AG10803 (cell line): ENCODE data around the gene KIR3DL2.
"Not testable (repeated sequence)": the region's sequence is repeated elsewhere in the genome, so short reads cannot be mapped to it uniquely, and the experiment has no call there.

Experiments used
- DNase-seq: peaks from one replicate; pipeline ENCODE4 v3.0.0; 2010; ENCODE audit warnings: low read depth
- H3K4me3 ChIP-seq: 2 replicates; pipeline ENCODE4 v1.5.1; 2011; ENCODE audit warnings: mild to moderate bottlenecking, low read length, control low read depth
- TF ChIP-seq, protein P1 (sequence below): conservative IDR thresholded peaks from 2 replicates; pipeline ENCODE4 v1.5.1; 2011; ENCODE audit warnings: mild to moderate bottlenecking, low read length, control low read depth, inconsistent platforms

Gene KIR3DL2

DNA sequence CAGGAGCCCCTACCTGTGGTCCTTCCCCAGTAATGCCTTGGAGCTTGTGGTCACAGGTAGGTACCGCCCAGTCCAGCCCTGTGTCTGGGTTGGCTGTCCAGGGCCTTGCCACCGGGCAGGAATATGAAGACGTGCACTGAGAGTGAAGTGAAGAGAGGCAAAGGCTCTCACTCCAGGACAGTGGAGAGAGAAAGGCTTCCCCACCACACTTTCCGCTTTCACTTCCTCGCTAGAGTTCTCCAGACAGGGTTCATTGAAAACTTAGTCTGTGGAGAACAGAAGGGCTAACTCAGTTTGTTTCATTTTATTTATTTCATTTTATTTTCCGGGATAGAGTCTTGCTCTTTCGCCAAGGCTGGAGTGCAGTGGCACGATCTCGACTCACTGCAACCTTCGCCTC is 38.0 kb downstream of the KIR3DL2 start:
- no peak for DNase-seq
- TF ChIP-seq, protein P1, sequence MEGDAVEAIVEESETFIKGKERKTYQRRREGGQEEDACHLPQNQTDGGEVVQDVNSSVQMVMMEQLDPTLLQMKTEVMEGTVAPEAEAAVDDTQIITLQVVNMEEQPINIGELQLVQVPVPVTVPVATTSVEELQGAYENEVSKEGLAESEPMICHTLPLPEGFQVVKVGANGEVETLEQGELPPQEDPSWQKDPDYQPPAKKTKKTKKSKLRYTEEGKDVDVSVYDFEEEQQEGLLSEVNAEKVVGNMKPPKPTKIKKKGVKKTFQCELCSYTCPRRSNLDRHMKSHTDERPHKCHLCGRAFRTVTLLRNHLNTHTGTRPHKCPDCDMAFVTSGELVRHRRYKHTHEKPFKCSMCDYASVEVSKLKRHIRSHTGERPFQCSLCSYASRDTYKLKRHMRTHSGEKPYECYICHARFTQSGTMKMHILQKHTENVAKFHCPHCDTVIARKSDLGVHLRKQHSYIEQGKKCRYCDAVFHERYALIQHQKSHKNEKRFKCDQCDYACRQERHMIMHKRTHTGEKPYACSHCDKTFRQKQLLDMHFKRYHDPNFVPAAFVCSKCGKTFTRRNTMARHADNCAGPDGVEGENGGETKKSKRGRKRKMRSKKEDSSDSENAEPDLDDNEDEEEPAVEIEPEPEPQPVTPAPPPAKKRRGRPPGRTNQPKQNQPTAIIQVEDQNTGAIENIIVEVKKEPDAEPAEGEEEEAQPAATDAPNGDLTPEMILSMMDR = no peak
- H3K4me3 ChIP-seq = no peak overlapping the region

DNA sequence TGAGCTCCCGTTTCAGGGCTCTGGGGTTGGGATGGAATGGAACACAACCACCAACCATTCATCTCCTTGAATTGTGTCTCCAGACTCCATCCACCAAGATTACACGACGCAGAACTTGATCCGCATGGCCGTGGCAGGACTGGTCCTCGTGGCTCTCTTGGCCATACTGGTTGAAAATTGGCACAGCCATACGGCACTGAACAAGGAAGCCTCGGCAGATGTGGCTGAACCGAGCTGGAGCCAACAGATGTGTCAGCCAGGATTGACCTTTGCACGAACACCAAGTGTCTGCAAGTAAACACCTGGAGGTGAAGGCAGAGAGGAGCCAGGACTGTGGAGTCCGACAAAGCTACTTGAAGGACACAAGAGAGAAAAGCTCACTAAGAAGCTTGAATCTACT is 39.3 kb downstream of the KIR3DL2 start:
- no peak overlapping the region for H3K4me3 ChIP-seq
- TF ChIP-seq, protein P1 = no peak
- DNase-seq = no peak

DNA sequence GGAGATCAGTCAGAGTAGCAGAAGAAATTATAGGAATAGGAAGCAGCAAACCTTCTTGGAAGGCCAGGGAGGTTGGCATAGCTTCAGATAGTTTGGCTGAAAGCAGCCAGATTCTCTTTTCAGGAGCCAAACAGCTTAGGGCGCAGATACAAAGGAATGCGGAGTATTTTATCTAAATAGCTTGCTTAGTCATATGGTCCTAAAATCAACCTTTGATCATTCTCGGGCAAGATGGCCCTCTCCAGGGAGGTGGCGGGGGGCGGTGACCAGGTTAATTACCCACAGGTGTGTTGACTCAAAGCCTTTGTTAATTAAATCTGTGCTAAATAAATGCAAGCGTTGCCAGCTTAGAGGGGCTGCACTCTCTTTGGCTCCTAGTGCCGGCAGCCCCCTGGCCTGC is 43.2 kb downstream of the KIR3DL2 start:
- H3K4me3 ChIP-seq = no peak overlapping the region
- DNase-seq = no peak
- TF ChIP-seq, protein P1 = no peak

DNA sequence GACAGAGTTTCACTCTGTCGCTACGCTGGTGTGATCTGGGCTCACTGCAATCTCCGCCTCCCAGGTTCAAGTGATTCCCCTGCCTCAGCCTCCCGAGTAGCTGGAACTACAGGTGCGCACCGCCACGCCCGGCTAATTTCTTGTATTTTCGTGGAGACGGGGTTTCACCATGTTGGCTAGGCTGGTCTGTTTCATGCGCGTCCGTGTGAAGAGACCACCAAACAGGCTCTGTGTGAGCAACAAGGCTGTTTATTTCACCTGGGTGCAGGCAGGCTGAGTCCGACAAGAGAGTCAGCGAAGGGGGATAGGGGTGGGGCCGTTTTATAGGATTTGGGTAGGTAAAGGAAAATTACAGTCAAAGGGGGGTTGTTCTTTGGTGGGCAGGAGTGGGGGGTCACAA is 43.9 kb downstream of the KIR3DL2 start:
- not testable (repeated sequence) for DNase-seq, H3K4me3 ChIP-seq

DNA sequence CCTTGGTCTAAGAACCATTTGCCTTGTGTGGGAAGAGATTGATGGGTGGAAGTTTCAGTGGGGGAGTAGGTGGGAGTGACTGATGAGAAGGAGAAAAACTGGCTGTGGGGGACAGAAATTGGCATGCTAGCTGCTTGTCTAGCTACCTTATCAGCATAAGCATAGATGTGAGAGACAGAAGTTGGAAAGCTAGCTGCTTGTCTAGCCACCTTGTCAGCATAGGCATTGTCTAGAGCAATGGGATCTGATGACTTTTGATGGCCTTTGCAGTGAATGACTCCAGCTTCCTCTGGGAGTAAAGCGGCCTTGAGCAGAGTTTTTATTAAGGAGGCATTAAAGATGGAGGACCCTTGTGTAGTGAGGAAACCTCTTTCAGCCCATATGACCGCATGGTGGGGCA is 45.8 kb downstream of the KIR3DL2 start:
- TF ChIP-seq, protein P1 = no peak
- DNase-seq = no peak
- H3K4me3 ChIP-seq = no peak overlapping the region

DNA sequence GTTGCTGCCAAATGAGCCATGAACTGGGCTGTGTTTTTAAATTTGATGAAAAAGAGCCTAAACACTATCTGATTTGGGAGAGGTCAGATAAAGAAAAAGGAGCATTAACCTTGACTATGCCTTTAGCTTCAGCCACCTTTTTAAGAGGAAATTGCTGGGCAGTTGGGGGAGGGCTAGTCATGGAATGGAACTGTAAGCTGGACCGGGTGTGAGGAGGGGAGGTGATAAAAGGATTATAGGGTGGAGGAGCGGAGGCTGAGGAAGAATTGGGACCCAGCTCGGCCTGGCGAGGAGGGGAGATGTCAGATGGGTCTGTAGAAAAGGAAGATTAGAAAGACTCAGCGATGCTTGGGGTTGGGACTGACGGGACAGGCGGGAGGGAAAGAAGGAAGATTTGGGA is 48.4 kb downstream of the KIR3DL2 start:
- DNase-seq, H3K4me3 ChIP-seq: not testable (repeated sequence)

DNA sequence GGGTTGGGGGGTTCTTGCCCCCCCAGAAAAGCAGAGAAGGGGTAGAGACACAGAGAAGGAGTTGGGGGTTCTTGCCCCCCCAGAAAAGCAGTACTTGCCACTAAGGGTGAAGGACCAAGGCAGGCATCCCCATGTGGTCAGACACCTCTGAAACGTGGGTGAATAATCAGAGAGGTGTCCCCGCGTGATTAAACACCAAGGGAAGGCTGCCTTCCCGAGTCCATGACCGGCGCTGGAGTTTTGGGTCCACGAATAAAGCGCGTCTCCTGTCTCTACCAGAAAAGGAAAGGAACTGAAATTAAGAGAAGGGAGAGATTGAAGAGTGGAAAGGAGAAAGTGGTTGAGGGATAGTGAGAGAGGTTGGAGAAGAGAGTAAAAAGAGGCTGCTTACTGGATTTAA is 49.4 kb downstream of the KIR3DL2 start:
- not testable (repeated sequence) for H3K4me3 ChIP-seq, DNase-seq

DNA sequence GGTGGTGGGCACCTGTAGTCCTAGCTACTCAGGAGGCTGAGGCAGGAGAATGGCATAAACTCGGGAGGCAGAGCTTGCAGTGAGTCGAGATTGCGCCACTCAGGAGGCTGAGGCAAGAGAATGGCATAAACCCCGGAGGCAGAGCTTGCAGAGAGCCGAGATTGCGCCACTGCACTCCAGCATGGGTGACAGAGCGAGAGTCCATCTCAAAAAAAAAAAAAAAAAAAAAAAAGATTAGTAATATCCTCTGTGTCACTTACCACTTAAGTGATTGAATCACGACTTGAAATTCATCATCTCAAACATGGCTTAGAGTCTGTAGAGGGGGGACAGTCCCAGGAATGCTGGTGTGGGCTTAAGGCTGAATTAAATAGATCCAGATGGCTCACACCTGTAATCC is 50.9 kb downstream of the KIR3DL2 start:
- not testable (repeated sequence) for DNase-seq, H3K4me3 ChIP-seq

DNA sequence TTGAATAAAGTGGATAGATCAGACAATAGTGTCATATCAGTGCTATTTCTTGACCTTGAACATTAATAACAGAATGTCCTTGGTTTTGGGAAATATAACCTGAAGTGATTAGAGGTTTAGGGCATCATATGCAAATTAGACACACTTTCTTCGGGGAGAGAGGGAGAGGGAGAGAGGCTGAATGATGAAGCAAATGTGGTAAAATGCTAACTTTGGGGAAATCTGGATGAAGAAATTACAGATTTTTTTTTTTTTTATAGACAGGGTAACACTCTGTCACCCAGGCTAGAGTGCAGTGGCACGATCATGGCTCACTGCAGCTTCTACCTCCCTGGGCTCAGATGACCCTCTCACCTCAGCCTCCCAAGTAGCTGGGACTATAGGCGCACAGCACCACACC is 51.8 kb downstream of the KIR3DL2 start:
- TF ChIP-seq, protein P1 = no peak
- DNase-seq = no peak
- no peak overlapping the region for H3K4me3 ChIP-seq

DNA sequence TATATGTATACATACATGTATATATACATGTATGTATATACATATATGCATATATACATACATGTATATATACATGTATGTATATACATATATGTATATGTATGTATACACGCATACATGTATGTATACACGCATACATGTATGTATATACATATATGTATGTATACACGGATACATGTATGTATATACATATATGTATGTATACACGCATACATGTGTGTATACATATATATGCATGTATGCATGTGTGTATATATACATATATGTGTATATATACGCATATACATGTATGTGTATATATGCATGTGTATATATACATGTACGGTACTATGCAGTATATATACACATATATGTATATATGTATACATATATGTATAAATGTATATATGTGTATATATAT is 53.1 kb downstream of the KIR3DL2 start:
- H3K4me3 ChIP-seq = no peak overlapping the region
- no peak for DNase-seq
- TF ChIP-seq, protein P1 = no peak

DNA sequence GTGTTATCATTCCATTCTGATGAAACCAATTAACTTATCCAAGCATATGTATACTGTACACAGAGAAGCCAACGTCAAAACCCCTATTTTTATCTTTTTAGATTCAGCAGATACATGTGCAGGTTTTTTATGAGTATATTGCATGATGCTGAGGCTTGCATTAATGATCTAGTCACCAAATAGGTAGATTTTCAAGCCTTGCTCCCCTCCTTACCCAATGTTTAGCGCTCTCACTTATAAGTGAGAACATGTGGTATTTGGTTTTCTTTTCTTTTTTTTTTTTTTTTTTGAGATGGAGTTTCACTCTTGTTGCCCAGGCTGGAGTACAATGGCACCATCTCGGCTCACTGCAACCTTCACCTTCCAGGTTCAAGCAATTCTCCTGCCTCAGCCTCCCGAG is 54.0 kb downstream of the KIR3DL2 start:
- not testable (repeated sequence) for DNase-seq, H3K4me3 ChIP-seq
